Activated naive CD4-positive, alpha-beta T cell treated with anti-CD3 and anti-CD28 coated beads, Interleukin-2, amount 10 ng/mL, durations not matched to agents 7 days and 5 days (primary cell): ENCODE data around the gene RAPGEF4.

Source experiments
- CTCF ChIA-PET: fragments of 350-600 bp; sonication (Branson Sonifier 250); formaldehyde crosslinking; loops from one replicate; lab custom pipeline; 2021; ENCODE audit warnings: antibody characterized with exemption; lab: Charles Lee
- DNase-seq: peaks from one replicate; pipeline ENCODE4 v3.0.0-alpha.2; 2020
- H3K27ac Mint-ChIP-seq: one replicate; pipeline ENCODE4 v1.8.0; 2021; ENCODE audit warnings: mild to moderate bottlenecking, moderate library complexity, mixed read lengths
- H3K27me3 Mint-ChIP-seq: one replicate; pipeline ENCODE4 v1.8.0; 2021; ENCODE audit warnings: mild to moderate bottlenecking, mixed read lengths
- H3K36me3 Mint-ChIP-seq: one replicate; pipeline ENCODE4 v1.8.0; 2021; ENCODE audit warnings: mixed read lengths
- H3K4me1 Mint-ChIP-seq: one replicate; pipeline ENCODE4 v1.8.0; 2021; ENCODE audit warnings: mixed read lengths
- H3K4me3 Mint-ChIP-seq: one replicate; pipeline ENCODE4 v1.8.0; 2021; ENCODE audit warnings: mild to moderate bottlenecking, moderate library complexity, mixed read lengths
- H3K9me3 Mint-ChIP-seq: one replicate; pipeline ENCODE4 v1.8.0; 2021; ENCODE audit warnings: mixed read lengths

RAPGEF4 gene

GRCh38 chr2:173040729-173041128, 305.1 kb downstream of the RAPGEF4 start:
- CTCF ChIA-PET: interaction anchor here (1.0 kb wide), 1 partner anchor 13 kb away, joined by 3 read pairs; no protein-coding TSS in a partner anchor
- Mint-ChIP-seq H3K9me3 (no peaks in the 10 kb centered on the region), H3K4me3 (no peak overlapping the region), H3K27me3 (peaks cover 3% of the 10 kb centered on the region), H3K27ac (no peak overlapping the region), H3K36me3 (no peaks in the 10 kb centered on the region), H3K4me1 (no peaks in the 10 kb centered on the region)
- no peak for DNase-seq

GRCh38 chr2:173043476-173043875, 307.8 kb downstream of the RAPGEF4 start:
- H3K4me1 Mint-ChIP-seq: no peaks in the 10 kb centered on the region
- peaks cover 3% of the 10 kb centered on the region for H3K27me3 Mint-ChIP-seq
- DNase-seq: no peak
- no peak overlapping the region for H3K4me3 Mint-ChIP-seq
- no peaks in the 10 kb centered on the region for H3K9me3 Mint-ChIP-seq
- H3K27ac Mint-ChIP-seq: no peak overlapping the region
- no peaks in the 10 kb centered on the region for H3K36me3 Mint-ChIP-seq
- CTCF ChIA-PET: no interaction called here

- Mint-ChIP-seq H3K4me1 (no peaks in the 10 kb centered on the region), H3K36me3 (no peaks in the 10 kb centered on the region), H3K27me3 (peaks cover 3% of the 10 kb centered on the region), H3K4me3 (no peak overlapping the region), H3K27ac (no peak overlapping the region), H3K9me3 (no peaks in the 10 kb centered on the region)
- no peak for DNase-seq
- CTCF ChIA-PET: interaction anchor here (1.6 kb wide), 1 partner anchor 16 kb away, joined by 8 read pairs; no protein-coding TSS in a partner anchor
Measured at GRCh38 chr2:173043897-173044519, 308.4 kb downstream of the RAPGEF4 start.

- CTCF ChIA-PET: interaction anchor here (1.6 to 1.8 kb wide), 2 partner anchors 17 to 166 kb away, joined by 6 to 8 read pairs; no protein-coding TSS in a partner anchor
- H3K4me3 Mint-ChIP-seq: no peak overlapping the region
Measured at GRCh38 chr2:173044686-173045085, 309.0 kb downstream of the RAPGEF4 start.

GRCh38 chr2:173045181-173045580, 309.5 kb downstream of the RAPGEF4 start:
- peaks cover 3% of the 10 kb centered on the region for H3K27me3 Mint-ChIP-seq
- no peaks in the 10 kb centered on the region for H3K9me3 Mint-ChIP-seq
- CTCF ChIA-PET: interaction anchor here (1.6 to 1.8 kb wide), 2 partner anchors 17 to 165 kb away, joined by 6 to 8 read pairs; no protein-coding TSS in a partner anchor
- DNase-seq: no peak
- H3K27ac Mint-ChIP-seq: no peak overlapping the region
- no peaks in the 10 kb centered on the region for H3K36me3 Mint-ChIP-seq
- no peak overlapping the region for H3K4me3 Mint-ChIP-seq
- H3K4me1 Mint-ChIP-seq: no peaks in the 10 kb centered on the region

More at GRCh38 chr2:173044686-173045085, 309.0 kb downstream of the RAPGEF4 start:
- no peaks in the 10 kb centered on the region for H3K36me3 Mint-ChIP-seq
- DNase-seq: no peak
- peaks cover 3% of the 10 kb centered on the region for H3K27me3 Mint-ChIP-seq
- no peaks in the 10 kb centered on the region for H3K4me1 Mint-ChIP-seq
- H3K9me3 Mint-ChIP-seq: no peaks in the 10 kb centered on the region
- H3K27ac Mint-ChIP-seq: no peak overlapping the region

GRCh38 chr2:173048522-173048896, 312.9 kb downstream of the RAPGEF4 start:
- DNase-seq: no peak
- CTCF ChIA-PET: interaction anchor here (1.2 kb wide), 1 partner anchor 17 kb away, joined by 3 read pairs; no protein-coding TSS in a partner anchor
- no peak overlapping the region for H3K27ac Mint-ChIP-seq
- H3K4me3 Mint-ChIP-seq: no peak overlapping the region
- peaks cover 6% of the 10 kb centered on the region for H3K27me3 Mint-ChIP-seq
- no peaks in the 10 kb centered on the region for H3K4me1 Mint-ChIP-seq
- H3K36me3 Mint-ChIP-seq: no peaks in the 10 kb centered on the region
- no peaks in the 10 kb centered on the region for H3K9me3 Mint-ChIP-seq

GRCh38 chr2:173048897-173049661, 313.4 kb downstream of the RAPGEF4 start:
- no peak overlapping the region for H3K27ac Mint-ChIP-seq
- H3K27me3 Mint-ChIP-seq: peaks cover 8% of the 10 kb centered on the region
- CTCF ChIA-PET: interaction anchor here (1.2 kb wide), 2 partner anchors 9 to 17 kb away, joined by 3 read pairs; no protein-coding TSS in a partner anchor
- no peak overlapping the region for H3K4me3 Mint-ChIP-seq
- no peak for DNase-seq
- H3K9me3 Mint-ChIP-seq: no peaks in the 10 kb centered on the region
- no peaks in the 10 kb centered on the region for H3K4me1 Mint-ChIP-seq
- no peaks in the 10 kb centered on the region for H3K36me3 Mint-ChIP-seq

GRCh38 chr2:173049831-173050230, 314.2 kb downstream of the RAPGEF4 start:
- Mint-ChIP-seq H3K27ac (no peak overlapping the region), H3K4me1 (no peaks in the 10 kb centered on the region), H3K9me3 (no peaks in the 10 kb centered on the region), H3K36me3 (no peaks in the 10 kb centered on the region), H3K27me3 (peaks cover 8% of the 10 kb centered on the region), H3K4me3 (no peak overlapping the region)
- CTCF ChIA-PET: interaction anchor here (1.2 kb wide), 1 partner anchor 8 kb away, joined by 3 read pairs; no protein-coding TSS in a partner anchor
- DNase-seq: no peak

GRCh38 chr2:173050684-173051083, 315.0 kb downstream of the RAPGEF4 start:
- Mint-ChIP-seq H3K4me1 (no peaks in the 10 kb centered on the region), H3K27ac (no peak overlapping the region), H3K9me3 (no peaks in the 10 kb centered on the region), H3K4me3 (no peak overlapping the region), H3K36me3 (no peaks in the 10 kb centered on the region), H3K27me3 (peaks cover 17% of the 10 kb centered on the region)
- CTCF ChIA-PET: no interaction called here
- no peak for DNase-seq

- H3K4me3 Mint-ChIP-seq: no peak overlapping the region
- H3K4me1 Mint-ChIP-seq: no peaks in the 10 kb centered on the region
- no peaks in the 10 kb centered on the region for H3K9me3 Mint-ChIP-seq
- no peak overlapping the region for H3K27ac Mint-ChIP-seq
- CTCF ChIA-PET: no interaction called here
- no peaks in the 10 kb centered on the region for H3K36me3 Mint-ChIP-seq
- DNase-seq: no peak
- peaks cover 24% of the 10 kb centered on the region for H3K27me3 Mint-ChIP-seq
Measured at GRCh38 chr2:173051463-173052215, 316.0 kb downstream of the RAPGEF4 start.

GRCh38 chr2:173053043-173053699, 317.5 kb downstream of the RAPGEF4 start:
- CTCF ChIA-PET: no interaction called here
- Mint-ChIP-seq H3K9me3 (no peaks in the 10 kb centered on the region), H3K4me1 (no peaks in the 10 kb centered on the region), H3K36me3 (no peaks in the 10 kb centered on the region), H3K27ac (no peak overlapping the region), H3K27me3 (peaks cover 40% of the 10 kb centered on the region), H3K4me3 (no peak overlapping the region)
- DNase-seq: no peak

GRCh38 chr2:173054466-173054865, 318.8 kb downstream of the RAPGEF4 start:
- Mint-ChIP-seq H3K9me3 (no peaks in the 10 kb centered on the region), H3K27me3 (peaks cover 46% of the 10 kb centered on the region), H3K36me3 (no peaks in the 10 kb centered on the region), H3K4me1 (no peaks in the 10 kb centered on the region), H3K27ac (no peak overlapping the region), H3K4me3 (no peak overlapping the region)
- no peak for DNase-seq
- CTCF ChIA-PET: no interaction called here

- no peak overlapping the region for H3K27ac Mint-ChIP-seq
- no peak overlapping the region for H3K4me3 Mint-ChIP-seq
- H3K9me3 Mint-ChIP-seq: no peaks in the 10 kb centered on the region
- CTCF ChIA-PET: interaction anchor here (0.9 to 1.2 kb wide), 2 partner anchors 16 to 153 kb away, joined by 3 to 4 read pairs; no protein-coding TSS in a partner anchor
- H3K4me1 Mint-ChIP-seq: no peaks in the 10 kb centered on the region
- peaks cover 42% of the 10 kb centered on the region for H3K27me3 Mint-ChIP-seq
- DNase-seq: no peak
- no peaks in the 10 kb centered on the region for H3K36me3 Mint-ChIP-seq
Measured at GRCh38 chr2:173056705-173057364, 321.2 kb downstream of the RAPGEF4 start.
